GM13976 (cell line): ENCODE data around the gene TMEM126A.
"Not testable (repeated sequence)": the region's sequence is repeated elsewhere in the genome, so short reads cannot be mapped to it uniquely, and the experiment has no call there.

Source experiments
- DNase-seq: peaks from one replicate; pipeline ENCODE4 v3.0.0; 2012; ENCODE audit warnings: low spot score
- in situ Hi-C: fragments of 300-500 bp; cut with MboI; formaldehyde crosslinking; loops from one replicate; pipeline ENCODE4 v1.12.0; 2022; ENCODE audit warnings: low sequenced_read_pairs, mixed read lengths, inconsistent platforms; ENCODE audit not compliant: unreplicated experiment
- TF ChIP-seq, protein P1 (sequence below): IDR thresholded peaks from 2 replicates; pipeline ENCODE4 v1.5.1; 2012; ENCODE audit warnings: borderline replicate concordance, mild to moderate bottlenecking; ENCODE audit not compliant: insufficient read depth; ENCODE audit errors: extremely low read depth, missing control alignments, control extremely low read depth

Gene TMEM126A

DNA sequence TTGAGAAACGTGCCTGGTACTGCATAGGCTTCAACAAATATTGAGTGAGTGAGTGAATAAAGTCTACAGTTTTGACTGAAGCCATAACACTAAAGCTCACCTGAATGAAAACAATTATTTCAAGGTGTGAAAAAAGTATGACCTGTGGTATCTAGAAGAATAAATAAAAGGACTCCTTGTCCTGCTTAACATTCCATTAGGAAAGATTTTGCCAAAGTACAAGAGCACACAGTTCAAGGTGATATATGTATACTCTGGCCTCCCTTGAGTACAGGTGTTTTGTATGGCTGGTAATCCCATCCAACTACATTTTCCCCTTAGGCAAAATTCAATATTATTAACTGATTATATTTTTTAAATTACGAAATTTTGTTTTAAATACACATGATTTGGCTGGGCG, 18.9 kb downstream of the TMEM126A start:
- in situ Hi-C loops = no loop called here
- TF ChIP-seq, protein P1, sequence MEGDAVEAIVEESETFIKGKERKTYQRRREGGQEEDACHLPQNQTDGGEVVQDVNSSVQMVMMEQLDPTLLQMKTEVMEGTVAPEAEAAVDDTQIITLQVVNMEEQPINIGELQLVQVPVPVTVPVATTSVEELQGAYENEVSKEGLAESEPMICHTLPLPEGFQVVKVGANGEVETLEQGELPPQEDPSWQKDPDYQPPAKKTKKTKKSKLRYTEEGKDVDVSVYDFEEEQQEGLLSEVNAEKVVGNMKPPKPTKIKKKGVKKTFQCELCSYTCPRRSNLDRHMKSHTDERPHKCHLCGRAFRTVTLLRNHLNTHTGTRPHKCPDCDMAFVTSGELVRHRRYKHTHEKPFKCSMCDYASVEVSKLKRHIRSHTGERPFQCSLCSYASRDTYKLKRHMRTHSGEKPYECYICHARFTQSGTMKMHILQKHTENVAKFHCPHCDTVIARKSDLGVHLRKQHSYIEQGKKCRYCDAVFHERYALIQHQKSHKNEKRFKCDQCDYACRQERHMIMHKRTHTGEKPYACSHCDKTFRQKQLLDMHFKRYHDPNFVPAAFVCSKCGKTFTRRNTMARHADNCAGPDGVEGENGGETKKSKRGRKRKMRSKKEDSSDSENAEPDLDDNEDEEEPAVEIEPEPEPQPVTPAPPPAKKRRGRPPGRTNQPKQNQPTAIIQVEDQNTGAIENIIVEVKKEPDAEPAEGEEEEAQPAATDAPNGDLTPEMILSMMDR = no peak
- no peak for DNase-seq

DNA sequence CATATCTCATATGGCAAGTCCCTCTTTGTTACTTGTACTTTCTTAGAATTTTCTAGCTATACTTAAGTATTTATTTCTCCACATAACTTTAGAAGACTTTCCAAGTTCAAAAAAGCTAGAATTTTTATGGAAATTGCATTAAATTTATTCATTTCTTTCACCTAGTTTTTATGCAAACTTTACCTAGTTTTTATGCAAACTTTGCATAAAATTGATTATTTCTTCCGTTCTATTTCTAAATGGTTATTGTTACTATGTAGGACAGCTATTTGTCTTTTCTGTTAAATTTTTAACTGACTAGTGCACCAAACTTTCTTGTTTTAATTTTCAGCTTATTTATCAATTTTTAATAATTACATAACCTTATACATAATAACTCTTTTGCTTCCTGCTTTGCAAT, 20.4 kb downstream of the TMEM126A start:
- in situ Hi-C loops = no loop called here
- DNase-seq = no peak
- TF ChIP-seq, protein P1 = no peak

DNA sequence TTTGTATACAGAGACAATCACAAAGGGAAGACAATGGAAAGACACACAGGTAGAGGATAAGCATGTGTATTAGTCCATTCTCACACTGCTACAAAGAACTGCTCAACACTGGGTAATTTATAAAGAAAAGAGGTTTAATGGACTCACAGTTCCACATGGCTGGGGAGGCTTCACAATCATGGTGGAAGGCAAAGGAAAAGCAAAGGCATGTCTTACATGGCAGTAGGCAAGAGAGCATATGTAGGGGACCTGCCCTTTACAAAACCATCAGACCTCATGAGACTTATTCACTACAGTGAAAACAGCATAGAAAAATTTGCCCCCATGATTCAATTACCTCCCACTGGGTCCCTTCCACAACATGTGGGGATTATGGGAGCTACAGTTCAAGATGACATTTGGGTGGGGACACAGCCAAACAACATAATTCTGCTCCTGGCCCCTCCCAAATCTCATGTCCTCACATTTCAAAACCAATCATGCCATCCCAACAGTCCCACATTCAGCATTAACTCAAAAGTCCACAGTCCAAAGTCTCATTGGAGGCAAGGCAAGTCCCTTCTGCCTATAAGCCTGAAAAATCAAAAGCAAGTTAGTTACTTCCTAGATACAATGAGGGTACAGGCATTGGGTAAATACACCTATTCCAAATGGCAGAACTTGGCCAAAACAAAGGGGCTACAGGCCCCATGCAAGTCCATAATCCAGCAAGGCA, 23.3 kb downstream of the TMEM126A start:
- in situ Hi-C loops, DNase-seq: not testable (repeated sequence)

DNA sequence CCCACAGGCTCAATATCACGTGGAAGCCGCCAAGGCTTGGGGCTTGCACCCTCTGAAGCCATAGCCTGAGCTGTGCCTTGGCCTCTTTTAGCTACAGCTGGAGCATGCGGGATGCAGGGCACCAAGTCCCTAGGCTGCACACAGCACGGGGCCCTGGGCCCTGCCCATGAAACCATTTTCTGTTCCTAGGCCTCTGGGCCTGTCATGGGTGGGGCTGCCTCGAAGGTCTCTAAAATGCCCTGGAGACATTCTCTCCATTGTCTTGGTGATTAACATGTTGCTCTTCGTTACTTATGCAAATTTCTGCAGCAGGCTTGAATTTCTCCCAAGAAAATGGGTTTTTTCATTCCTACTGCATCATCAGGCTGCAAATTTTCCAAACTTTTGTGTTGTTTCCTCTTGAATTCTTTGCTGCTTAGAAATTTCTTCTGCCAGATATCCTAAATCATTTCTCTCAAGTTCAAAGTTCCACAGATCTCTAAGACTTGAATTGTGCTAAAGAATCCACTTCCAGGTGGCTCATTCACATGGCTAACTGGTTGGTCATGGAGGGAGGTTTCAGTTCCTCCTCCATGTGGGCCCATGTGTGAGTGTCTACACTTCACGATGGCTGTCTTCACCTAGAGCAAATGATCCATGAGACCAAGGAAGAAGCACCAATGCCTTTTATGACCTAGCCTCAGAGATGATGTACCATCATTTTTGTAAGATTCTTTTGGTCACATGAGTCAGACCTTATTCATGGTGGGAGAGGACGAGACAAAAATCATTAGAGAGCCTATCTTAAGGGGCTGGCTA, 24.5 kb downstream of the TMEM126A start:
- DNase-seq = no peak
- in situ Hi-C loops = no loop called here
- TF ChIP-seq, protein P1 = no peak

DNA sequence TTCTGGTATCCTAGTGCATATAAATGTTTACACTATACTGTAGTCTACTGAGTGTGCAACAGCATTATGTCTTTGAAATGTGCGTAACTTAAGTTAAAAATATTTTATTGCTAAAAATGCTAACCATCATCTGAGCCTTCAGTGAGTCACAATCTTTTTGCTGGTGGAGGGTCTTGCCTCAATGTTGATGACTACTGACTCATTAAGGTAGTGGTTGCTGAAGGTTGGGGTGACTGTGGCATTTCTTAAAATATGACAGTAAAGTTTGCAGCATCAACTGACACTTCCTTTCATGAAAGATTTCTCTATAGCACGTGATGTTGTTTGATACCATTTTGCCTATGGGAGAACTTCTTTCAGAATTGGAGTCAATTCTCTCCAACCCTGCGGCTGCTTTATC, 25.6 kb downstream of the TMEM126A start:
- in situ Hi-C loops = no loop called here
- no peak for DNase-seq
- TF ChIP-seq, protein P1 = no peak

DNA sequence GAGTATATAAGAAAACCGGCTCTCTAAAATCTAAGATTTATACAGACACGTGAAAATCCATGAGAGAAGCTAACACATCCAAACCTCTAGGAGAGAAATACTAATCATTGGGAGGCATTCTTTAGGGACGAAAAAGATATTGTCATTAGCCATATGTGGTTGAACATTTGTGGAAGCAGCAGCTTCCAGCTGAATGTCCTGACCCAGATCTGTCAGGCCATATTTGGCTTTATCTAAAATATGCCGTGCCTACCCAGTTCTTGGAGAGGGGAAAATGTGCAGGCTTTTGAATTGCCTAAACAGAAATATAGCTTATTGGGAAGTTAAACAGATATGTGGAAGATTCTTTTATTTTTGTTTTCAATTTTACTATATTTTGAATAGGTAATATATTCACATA, 31.8 kb downstream of the TMEM126A start:
- DNase-seq = no peak
- in situ Hi-C loops = no loop called here

More for the DNA sequence above, 31.8 kb downstream of the TMEM126A start:
- TF ChIP-seq, protein P1 = no peak
